H9 (cell line): ENCODE measurements around the gene RTN1. TPM values are rescaled to one million over a fixed set of nuclear protein-coding genes. Genes with fewer than 3 reads are reported as not detected.

Experiments used
- DNase-seq: peaks from one replicate; pipeline ENCODE4 v3.0.0-alpha.2; 2017
- H2AFZ ChIP-seq: one replicate; pipeline ENCODE4 v1.6.1; 2013; ENCODE audit warnings: mild to moderate bottlenecking, low read length, control low read depth, moderate library complexity
- H2AK5ac ChIP-seq: 2 replicates; pipeline ENCODE4 v1.6.1; 2013; ENCODE audit warnings: low read length, control low read depth, mixed read lengths; ENCODE audit not compliant: insufficient read length
- H2BK120ac ChIP-seq: one replicate; pipeline ENCODE4 v1.6.1; 2013; ENCODE audit warnings: low read depth, mild to moderate bottlenecking, low read length, control low read depth, inconsistent platforms; ENCODE audit not compliant: poor library complexity, severe bottlenecking
- H2BK12ac ChIP-seq: 2 replicates; pipeline ENCODE4 v1.6.1; 2013; ENCODE audit warnings: low read length, control low read depth, mixed read lengths, low read depth; ENCODE audit not compliant: insufficient read length
- H2BK15ac ChIP-seq: 2 replicates; pipeline ENCODE4 v1.6.1; 2013; ENCODE audit warnings: low read depth, low read length, control low read depth
- H2BK20ac ChIP-seq: one replicate; pipeline ENCODE4 v1.6.1; 2013; ENCODE audit warnings: low read depth, mild to moderate bottlenecking, low read length, control low read depth, inconsistent platforms; ENCODE audit not compliant: poor library complexity, severe bottlenecking
- H2BK5ac ChIP-seq: 2 replicates; pipeline ENCODE4 v1.6.1; 2013; ENCODE audit warnings: low read length, control low read depth, mixed read lengths; ENCODE audit not compliant: insufficient read length
- H3K14ac ChIP-seq: 2 replicates; pipeline ENCODE4 v1.6.1; 2013; ENCODE audit warnings: low read length, control low read depth; ENCODE audit not compliant: insufficient read depth
- H3K18ac ChIP-seq: 2 replicates; pipeline ENCODE4 v1.6.1; 2013; ENCODE audit warnings: low read depth, mild to moderate bottlenecking, mixed read lengths, low read length, control low read depth; ENCODE audit not compliant: insufficient read length
- H3K23ac ChIP-seq: 2 replicates; pipeline ENCODE4 v1.6.1; 2013; ENCODE audit warnings: low read length, control low read depth, mixed read lengths, low read depth; ENCODE audit not compliant: insufficient read length
- H3K23me2 ChIP-seq: 2 replicates; pipeline ENCODE4 v1.6.1; 2013; ENCODE audit warnings: low read depth, mild to moderate bottlenecking, mixed read lengths, low read length, control low read depth; ENCODE audit not compliant: insufficient read length, poor library complexity, severe bottlenecking
- H3K27ac ChIP-seq: 2 replicates; pipeline ENCODE4 v1.5.1; 2013; ENCODE audit warnings: low read length, control low read depth, mixed read lengths, low read depth; ENCODE audit not compliant: insufficient read length
- H3K27me3 ChIP-seq: 2 replicates; pipeline ENCODE4 v1.6.1; 2013; ENCODE audit warnings: low read length, control low read depth, inconsistent platforms; ENCODE audit not compliant: insufficient read depth
- H3K4ac ChIP-seq: 2 replicates; pipeline ENCODE4 v1.6.1; 2013; ENCODE audit warnings: low read depth, mild to moderate bottlenecking, control low read depth, inconsistent platforms, low read length, moderate library complexity
- H3K4me1 ChIP-seq: 2 replicates; pipeline ENCODE4 v1.6.1; 2013; ENCODE audit warnings: low read length, control low read depth, inconsistent platforms; ENCODE audit not compliant: insufficient read depth
- H3K4me2 ChIP-seq: 2 replicates; pipeline ENCODE4 v1.6.1; 2013; ENCODE audit warnings: low read length, control low read depth, mixed read lengths; ENCODE audit not compliant: insufficient read length, insufficient read depth
- H3K56ac ChIP-seq: 2 replicates; pipeline ENCODE4 v1.6.1; 2013; ENCODE audit warnings: low read depth, mild to moderate bottlenecking, mixed read lengths, low read length, control low read depth; ENCODE audit not compliant: insufficient read length
- H3K79me1 ChIP-seq: 2 replicates; pipeline ENCODE4 v1.6.1; 2013; ENCODE audit warnings: low read depth, mild to moderate bottlenecking, moderate library complexity, low read length, control low read depth, inconsistent platforms; ENCODE audit not compliant: insufficient read depth, poor library complexity, severe bottlenecking
- H3K79me2 ChIP-seq: 2 replicates; pipeline ENCODE4 v1.6.1; 2013; ENCODE audit warnings: low read length, control low read depth, inconsistent platforms; ENCODE audit not compliant: insufficient read depth
- H3K9ac ChIP-seq: 2 replicates; pipeline ENCODE4 v1.6.1; 2013; ENCODE audit warnings: low read length, control low read depth, mixed read lengths; ENCODE audit not compliant: insufficient read length; ENCODE audit errors: extremely low read depth
- H3K9me3 ChIP-seq: one replicate; pipeline ENCODE4 v1.6.1; 2013; ENCODE audit warnings: low read depth, low read length, inconsistent platforms; ENCODE audit not compliant: control insufficient read depth
- H3T11ph ChIP-seq: one replicate; pipeline ENCODE4 v1.6.1; 2013; ENCODE audit warnings: mild to moderate bottlenecking, low read length, control low read depth, inconsistent platforms
- H4K20me1 ChIP-seq: one replicate; pipeline ENCODE4 v1.6.1; 2013; ENCODE audit not compliant: control insufficient read depth, insufficient read length, insufficient read depth
- H4K5ac ChIP-seq: 2 replicates; pipeline ENCODE4 v1.6.1; 2013; ENCODE audit warnings: low read depth, mild to moderate bottlenecking, mixed read lengths, low read length, control low read depth; ENCODE audit not compliant: insufficient read length
- H4K8ac ChIP-seq: replicated peaks from 2 replicates; pipeline ENCODE4 v1.6.1; 2013; ENCODE audit warnings: low read length, control low read depth, mixed read lengths, low read depth; ENCODE audit not compliant: insufficient read length
- H4K91ac ChIP-seq: 2 replicates; pipeline ENCODE4 v1.6.1; 2013; ENCODE audit warnings: low read depth, mild to moderate bottlenecking, moderate library complexity, mixed read lengths, low read length, control low read depth; ENCODE audit not compliant: insufficient read length
- H3K27ac Mint-ChIP-seq, 3 experiments: 2 replicates in 2 of 3; 3 replicates in 1 of 3; pipeline ENCODE4 v1.8.0; 2020 to 2021; ENCODE audit warnings: mixed read lengths in 3 of 3, mild to moderate bottlenecking in 1 of 3, moderate library complexity in 1 of 3
- H3K27me3 Mint-ChIP-seq: 2 replicates; pipeline ENCODE4 v1.8.0; 2021; ENCODE audit warnings: low read depth, mild to moderate bottlenecking, moderate library complexity, mixed read lengths
- H3K36me3 Mint-ChIP-seq, 3 experiments: 2 replicates in 2 of 3; 3 replicates in 1 of 3; pipeline ENCODE4 v1.8.0; 2020 to 2021; ENCODE audit warnings: low read depth in 3 of 3, mixed read lengths in 3 of 3; ENCODE audit not compliant: insufficient read depth in 1 of 3
- H3K4me1 Mint-ChIP-seq, 2 experiments: 2 replicates each; pipeline ENCODE4 v1.8.0; 2020; ENCODE audit warnings: mixed read lengths in 2 of 2
- H3K4me3 Mint-ChIP-seq, 2 experiments: 2 replicates in 1 of 2; 3 replicates in 1 of 2; pipeline ENCODE4 v1.8.0; 2020 to 2021; ENCODE audit warnings: mild to moderate bottlenecking in 2 of 2, mixed read lengths in 2 of 2, moderate library complexity in 1 of 2
- H3K9me3 Mint-ChIP-seq, 2 experiments: 2 replicates in 1 of 2; 3 replicates in 1 of 2; pipeline ENCODE4 v1.8.0; 2020; ENCODE audit warnings: mild to moderate bottlenecking in 2 of 2, mixed read lengths in 2 of 2, moderate library complexity in 1 of 2
- WGBS: extraction: QIAGEN DNeasy Blood & Tissue Kit; methylation state at CpG from one replicate; pipeline ENCODE4 v1.1.7; 2013; ENCODE audit warnings: missing lambda C conversion rate, low lambda C conversion rate, mixed read lengths; ENCODE audit not compliant: insufficient read length; ENCODE audit errors: extremely low coverage; 5-methylcytosine and 5-hydroxymethylcytosine counted together
- total RNA-seq: library from RNA; stranded (reverse); gene quantifications from 2 replicates; pipeline ENCODE4 v1.2.1, GENCODE V29; 2021
- TF ChIP-seq, protein P1 (sequence below): fragments of 200-600 bp; sonication (generic); conservative IDR thresholded peaks from 3 replicates; pipeline ENCODE4 v1.8.0; 2021; ENCODE audit warnings: antibody characterized with exemption, mild to moderate bottlenecking

RTN1 gene
- total RNA-seq, 1 experiment from 2014 or later = 1.8 TPM

DNA sequence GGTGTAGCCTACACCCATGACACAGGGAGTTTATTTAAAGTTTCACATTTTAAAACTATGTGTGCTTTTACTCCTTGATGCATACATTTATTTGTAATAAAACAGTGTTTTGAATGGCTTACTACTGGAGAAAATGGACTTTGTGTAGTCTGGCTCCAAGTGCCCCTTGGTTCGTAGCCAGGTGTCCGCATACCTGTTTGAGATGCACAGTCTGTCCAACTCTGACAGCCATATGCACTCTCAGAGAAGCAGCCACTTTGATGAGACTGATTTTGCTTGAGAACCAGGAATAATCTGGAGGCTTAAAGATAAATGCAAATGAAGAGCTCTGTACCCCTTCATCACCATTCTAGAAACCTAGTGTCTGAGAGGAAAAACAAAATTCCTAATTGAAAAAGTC lies 24.0 kb downstream of the RTN1 start:
- no peak overlapping the region for H2BK20ac ChIP-seq
- no peak overlapping the region for H2BK12ac ChIP-seq
- no peaks in the 10 kb centered on the region for H3K36me3 Mint-ChIP-seq
- H3K79me2 ChIP-seq = no peaks in the 10 kb centered on the region
- no peak overlapping the region for H4K5ac ChIP-seq
- H3K27me3 ChIP-seq = no peaks in the 10 kb centered on the region
- H3T11ph ChIP-seq = no peak overlapping the region
- no peaks in the 10 kb centered on the region for H4K20me1 ChIP-seq
- H2BK120ac ChIP-seq = no peak overlapping the region
- no peaks in the 10 kb centered on the region for H3K4me1 Mint-ChIP-seq
- no peak for DNase-seq
- no peak overlapping the region for H3K4me2 ChIP-seq
- H3K23me2 ChIP-seq = no peaks in the 10 kb centered on the region
- no peak overlapping the region for H3K9ac ChIP-seq
- no peak overlapping the region for H2AK5ac ChIP-seq
- TF ChIP-seq, protein P1, sequence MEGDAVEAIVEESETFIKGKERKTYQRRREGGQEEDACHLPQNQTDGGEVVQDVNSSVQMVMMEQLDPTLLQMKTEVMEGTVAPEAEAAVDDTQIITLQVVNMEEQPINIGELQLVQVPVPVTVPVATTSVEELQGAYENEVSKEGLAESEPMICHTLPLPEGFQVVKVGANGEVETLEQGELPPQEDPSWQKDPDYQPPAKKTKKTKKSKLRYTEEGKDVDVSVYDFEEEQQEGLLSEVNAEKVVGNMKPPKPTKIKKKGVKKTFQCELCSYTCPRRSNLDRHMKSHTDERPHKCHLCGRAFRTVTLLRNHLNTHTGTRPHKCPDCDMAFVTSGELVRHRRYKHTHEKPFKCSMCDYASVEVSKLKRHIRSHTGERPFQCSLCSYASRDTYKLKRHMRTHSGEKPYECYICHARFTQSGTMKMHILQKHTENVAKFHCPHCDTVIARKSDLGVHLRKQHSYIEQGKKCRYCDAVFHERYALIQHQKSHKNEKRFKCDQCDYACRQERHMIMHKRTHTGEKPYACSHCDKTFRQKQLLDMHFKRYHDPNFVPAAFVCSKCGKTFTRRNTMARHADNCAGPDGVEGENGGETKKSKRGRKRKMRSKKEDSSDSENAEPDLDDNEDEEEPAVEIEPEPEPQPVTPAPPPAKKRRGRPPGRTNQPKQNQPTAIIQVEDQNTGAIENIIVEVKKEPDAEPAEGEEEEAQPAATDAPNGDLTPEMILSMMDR = no peak
- H3K56ac ChIP-seq = no peak overlapping the region
- H3K27ac Mint-ChIP-seq = no peak overlapping the region
- no peak overlapping the region for H2BK15ac ChIP-seq
- WGBS = no CpG with 5 or more reads among the region's 2 CpGs
- no peaks in the 10 kb centered on the region for H3K79me1 ChIP-seq
- no peak overlapping the region for H3K14ac ChIP-seq
- no peak overlapping the region for H4K91ac ChIP-seq
- no peak overlapping the region for H3K4me3 Mint-ChIP-seq
- H3K9me3 Mint-ChIP-seq = no peaks in the 10 kb centered on the region
- H3K18ac ChIP-seq = no peak overlapping the region
- H3K23ac ChIP-seq = no peak overlapping the region
- no peak overlapping the region for H2AFZ ChIP-seq
- no peak overlapping the region for H4K8ac ChIP-seq
- no peak overlapping the region for H3K4ac ChIP-seq
- H3K27ac ChIP-seq = no peak overlapping the region
- no peaks in the 10 kb centered on the region for H3K9me3 ChIP-seq
- no peaks in the 10 kb centered on the region for H3K27me3 Mint-ChIP-seq
- H3K4me1 ChIP-seq = no peaks in the 10 kb centered on the region
- no peak overlapping the region for H2BK5ac ChIP-seq
